GM21447 (cell line): Measurements from ENCODE around the gene RNF150.

Experiments used
- ATAC-seq: cut with Tn5 transposase; IDR thresholded peaks from one replicate; pipeline ENCODE4 v1.9.1; 2021; ENCODE audit not compliant: unreplicated experiment

Gene RNF150

DNA sequence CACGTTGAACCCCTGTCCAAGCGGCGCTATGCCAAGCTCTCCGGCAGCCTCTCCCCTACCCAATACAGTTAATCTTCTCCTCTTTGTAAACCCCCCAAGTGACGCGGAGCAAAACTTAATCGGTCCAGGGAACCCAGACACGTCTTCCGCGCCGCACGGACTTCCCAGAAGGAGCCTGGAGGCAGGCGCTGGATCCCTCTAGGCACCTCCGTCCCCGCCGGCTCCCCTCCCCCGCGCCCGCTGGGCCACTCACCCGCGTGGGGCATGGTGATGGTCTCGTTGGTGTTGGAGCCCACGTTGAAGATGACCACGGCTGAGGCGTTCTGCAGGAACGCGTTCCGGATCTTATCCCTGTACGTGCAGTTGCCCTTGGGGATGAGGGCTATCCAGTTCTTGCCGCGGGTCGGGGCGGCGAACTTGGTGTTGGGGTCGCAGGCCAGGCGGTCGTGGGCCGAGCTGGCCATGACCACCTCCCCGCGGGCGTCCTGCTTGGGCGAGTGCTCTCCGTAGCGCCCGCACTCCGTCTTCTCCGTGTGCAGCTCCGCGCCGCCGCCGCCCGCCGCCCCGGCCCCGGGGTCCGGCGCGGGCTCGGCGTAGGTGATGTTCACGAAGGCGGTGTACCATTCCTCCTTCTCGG, 1.1 kb downstream of the RNF150 start:
- peak; percentile 7 for ATAC-seq

DNA sequence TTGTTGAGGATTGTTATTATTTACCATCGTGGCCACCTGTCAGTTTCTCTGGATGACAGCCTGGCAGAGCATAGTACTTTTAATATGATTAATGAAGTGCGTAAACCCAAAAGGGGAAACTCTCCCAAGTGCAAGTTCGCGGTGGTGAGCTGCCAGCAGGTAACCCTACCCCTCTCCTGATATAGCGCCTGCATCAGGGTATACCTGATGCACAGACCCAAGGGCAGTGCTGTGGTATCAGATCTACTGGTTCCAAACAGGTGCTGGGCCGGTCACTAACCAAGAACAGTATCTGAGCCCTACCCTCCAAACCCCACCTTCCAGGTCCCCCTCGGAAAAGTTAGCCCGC, 1.6 kb downstream of the RNF150 start:
- ATAC-seq = no peak

DNA sequence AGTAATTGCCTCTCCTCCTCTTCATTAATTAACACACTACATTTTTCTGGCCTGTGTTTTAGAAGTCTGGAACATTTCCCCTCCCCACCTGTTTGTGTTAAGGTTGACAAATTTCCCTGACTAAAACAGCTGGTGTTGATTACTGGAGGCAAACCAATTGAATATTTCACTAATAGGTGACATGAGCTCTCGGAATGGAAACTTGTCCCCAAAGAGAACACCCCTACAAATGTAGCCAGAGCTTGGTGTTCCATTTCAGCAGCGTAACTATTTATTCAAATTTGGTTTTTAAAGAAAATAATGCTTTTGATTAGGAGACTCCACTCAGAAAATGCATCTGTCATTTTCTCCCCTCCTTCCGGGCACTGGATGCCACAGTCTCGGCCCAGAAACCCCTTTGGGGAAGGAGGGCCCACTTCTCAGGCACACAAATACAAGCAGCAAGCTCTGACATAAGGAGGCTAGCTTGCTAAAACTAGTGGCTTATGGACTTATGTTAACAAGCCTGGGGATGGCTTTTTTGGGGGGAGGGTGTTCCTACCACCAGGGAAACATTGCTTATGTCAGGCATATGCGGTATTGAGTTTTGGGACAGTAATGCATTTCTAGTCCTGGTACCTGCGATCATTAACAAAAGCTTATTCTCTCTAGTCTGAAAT, 2.2 kb downstream of the RNF150 start:
- ATAC-seq = no peak

DNA sequence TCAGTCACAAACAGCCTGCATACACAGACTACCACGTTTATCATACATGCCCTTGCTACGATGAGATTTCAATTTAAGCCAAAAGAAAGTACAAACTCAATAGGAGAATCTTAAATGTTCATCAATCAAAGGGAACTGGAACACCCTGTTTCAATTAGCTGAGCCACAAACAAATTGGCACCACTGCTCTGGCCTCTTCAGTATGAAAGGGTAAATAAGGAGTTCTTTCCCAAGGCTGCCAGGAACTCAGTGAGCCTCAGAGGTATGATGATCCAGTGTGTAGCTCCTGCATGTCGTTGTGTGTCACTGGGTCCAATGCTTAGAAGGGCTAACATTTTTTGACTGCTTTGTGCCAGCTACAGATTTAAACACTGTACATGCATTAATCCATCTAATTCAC, 5.4 kb downstream of the RNF150 start:
- ATAC-seq = no peak

DNA sequence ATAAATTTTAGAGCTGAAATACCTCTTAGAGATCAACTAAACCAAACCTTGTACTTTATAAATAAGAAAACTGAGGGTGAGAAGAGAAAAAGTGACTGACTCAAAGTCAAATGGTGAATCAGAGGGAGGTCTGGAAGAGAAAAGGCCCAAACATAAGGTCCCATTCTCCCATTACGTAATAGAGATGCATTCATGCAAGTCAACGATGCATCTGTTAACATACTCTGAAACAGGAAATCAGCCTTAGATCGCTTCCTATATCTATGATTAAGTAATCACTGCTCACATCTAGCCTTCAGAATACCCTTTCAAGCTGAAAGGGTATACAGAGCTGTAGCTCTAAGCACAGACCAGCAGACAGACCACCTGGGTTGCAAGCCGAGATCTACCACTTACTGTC, 6.5 kb downstream of the RNF150 start:
- ATAC-seq = no peak

DNA sequence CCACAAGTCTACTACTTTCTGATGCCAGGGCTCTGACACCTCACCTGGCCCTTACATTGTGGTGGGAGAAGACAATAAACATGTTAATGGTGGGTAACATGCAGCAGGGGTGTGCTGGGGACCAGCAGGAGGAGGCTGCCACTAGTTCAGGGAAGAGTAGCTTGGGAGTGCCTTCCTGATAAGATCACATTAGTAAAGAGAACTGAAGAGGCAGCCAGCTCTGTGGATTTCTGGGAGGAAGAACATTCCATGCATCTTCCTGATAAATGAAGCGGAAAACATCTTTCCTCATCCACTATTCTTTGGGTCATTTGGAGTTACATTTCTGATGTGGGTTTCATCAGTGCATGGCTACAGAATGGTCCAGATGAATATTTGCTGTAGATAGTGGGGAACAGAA, 9.0 kb downstream of the RNF150 start:
- no peak for ATAC-seq

DNA sequence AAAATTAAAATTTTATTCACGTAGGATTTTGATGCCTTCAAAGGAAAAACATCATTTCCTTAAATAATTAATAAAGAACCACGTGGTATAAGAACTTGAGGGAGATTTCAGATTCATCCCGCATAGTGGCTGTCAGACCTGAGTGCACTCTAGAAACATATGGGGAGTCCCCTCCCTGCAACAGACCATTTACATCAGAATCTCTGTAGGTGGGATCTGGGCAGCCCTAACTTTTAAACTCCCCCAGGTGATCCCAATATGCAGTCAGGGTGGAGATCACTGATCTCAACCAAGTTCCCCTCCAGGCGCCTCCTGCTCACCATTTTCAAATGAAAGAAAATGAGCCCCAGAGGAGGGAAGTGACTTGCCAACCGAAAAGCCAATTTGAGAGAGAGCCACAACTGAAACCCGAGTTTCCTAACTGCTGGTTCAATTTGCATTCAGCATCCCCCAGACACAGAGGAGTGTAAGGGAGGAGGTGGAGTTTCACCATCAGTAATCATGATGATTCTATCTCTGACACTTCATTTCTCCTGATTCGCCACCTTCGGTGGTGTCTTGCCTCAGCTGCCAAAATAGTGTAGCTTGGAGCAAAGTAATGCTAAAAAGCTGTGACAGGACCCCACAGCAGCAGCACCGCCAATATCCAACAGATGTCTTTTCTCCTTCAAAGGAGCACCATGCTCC, 11.4 kb downstream of the RNF150 start:
- ATAC-seq = no peak

DNA sequence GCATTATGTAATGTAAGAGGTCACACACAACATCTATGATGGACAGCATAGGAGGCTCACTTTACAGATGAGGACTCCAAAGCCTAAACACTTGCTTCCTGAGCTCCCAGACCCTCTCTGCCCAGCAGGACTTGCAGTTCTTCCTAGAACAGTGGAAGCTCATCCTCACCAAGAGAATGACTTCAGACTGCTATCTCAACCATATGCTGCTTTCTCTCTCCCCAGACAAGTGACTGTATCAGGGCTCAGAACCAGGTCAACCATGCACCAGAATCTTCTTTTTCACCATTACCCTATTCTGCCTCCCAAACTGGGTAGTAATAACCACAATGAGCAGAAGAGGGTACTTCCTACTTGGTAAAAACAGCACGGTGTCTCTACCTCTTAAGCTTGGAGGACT, 12.2 kb downstream of the RNF150 start:
- ATAC-seq = no peak

DNA sequence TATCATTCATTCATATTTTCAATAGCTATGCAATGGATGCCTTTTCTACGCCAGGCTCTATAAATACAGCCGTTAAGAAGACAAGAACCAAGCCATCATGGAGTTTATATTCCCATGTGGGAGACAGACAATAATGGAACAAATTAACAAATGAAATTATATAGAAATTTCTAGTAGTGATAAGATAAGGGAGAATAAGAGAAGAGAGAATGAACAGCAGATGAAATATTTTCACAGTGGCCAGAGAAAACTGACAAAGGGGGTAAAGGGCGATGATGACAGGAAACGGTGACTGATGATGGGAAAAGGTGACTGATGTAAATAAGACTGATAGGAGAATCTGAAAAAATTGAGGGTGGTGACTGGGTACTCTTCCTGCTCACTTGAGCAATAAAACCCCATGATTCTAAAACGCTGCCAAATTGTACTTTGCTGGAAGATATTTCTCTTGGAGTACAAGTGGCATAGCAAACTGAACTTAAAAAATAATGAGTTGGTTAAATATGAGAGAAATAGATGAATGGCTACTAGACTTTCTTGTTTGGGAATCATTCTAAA, 13.2 kb downstream of the RNF150 start:
- no peak for ATAC-seq

DNA sequence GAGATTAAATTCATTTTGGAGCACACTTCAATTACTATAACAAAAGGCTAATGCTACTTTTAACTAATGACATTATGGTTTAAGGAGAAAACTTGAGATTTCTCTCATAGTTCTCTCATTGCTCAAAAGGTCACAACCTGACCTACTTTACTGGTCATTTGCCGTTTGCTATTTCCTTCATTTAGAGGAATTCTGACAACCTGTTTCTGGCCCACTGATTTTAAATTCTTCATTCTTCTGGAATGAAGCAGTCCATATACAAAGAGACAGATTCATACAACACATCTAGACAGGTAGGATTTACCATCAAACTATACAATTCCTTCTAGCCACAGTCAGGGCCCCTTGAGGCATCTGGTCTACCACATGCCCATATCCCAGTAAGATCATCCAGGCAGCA, 14.2 kb downstream of the RNF150 start:
- no peak for ATAC-seq

DNA sequence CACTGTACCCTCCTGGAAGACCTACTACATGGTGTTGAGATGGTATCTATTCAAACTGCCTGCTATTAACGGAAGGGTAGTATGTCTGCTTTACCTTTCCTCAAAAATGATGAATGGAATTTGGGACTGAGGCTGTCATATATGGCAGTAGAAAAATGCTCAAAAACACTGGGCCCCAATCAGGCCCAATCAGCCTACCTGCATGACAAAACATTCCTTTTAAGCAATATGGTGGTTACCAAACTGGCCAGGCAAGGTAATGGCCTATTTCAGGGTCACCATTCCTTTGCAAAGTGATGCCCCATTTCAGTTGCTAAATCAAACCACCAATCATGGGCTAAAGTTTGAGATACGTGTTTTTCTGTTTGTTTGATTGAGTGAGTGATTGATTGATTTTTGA, 14.9 kb downstream of the RNF150 start:
- no peak for ATAC-seq

DNA sequence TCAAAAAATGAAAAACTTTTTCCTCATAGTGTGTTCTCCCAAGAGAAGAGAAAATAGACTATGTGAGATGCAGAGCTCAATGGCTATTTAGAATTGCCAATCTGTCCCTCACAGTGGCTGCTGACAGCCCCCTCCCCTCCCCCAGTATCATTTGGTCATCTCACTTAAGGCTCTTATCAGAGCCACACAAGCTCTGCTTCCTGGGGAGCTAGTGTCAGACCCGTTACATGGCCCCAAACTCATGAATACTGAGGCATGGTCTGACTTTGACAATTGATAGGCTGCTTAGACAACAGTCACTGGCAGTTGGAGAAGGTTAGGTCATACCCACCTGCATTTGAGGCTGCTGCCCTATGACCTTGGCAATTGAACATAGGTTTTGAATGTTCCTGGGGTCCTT, 15.3 kb downstream of the RNF150 start:
- no peak for ATAC-seq

DNA sequence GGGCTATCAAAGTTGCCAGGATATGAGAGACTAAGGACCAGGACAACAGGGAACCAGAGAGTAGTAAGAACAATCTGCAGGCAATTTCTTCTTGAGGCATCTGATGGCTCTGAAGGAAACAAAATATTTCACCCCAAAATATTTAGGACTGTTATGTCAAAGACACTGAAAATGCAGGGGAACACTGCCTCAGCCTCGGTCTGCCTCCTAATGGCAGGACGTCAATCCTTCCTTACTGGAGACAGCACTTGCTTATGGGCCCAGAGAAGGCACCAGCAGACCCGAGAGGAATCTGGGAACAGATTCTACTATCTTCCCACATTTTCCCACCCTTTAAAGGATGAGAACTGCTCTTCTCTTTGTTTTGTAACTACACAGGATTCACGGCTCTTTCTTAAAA, 23.3 kb downstream of the RNF150 start:
- no peak for ATAC-seq

DNA sequence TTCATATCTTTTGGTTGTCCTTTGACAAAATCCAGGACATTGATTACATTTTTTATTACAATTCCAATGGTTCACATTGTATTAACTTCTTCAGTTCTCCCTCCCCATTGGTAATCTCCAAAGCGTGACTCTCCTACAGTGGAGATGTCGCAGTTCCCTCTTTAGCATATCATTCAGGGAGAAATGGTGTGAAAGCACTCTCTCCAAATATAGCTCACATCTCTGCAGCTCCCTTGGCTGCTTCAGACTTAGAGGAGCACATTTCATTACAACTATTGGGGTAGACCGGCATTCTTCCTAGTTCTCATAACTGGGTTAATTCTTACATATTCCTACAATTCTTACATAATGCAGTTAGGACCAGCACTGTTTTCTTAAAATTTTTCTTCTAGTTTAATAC, 25.3 kb downstream of the RNF150 start:
- ATAC-seq = no peak

DNA sequence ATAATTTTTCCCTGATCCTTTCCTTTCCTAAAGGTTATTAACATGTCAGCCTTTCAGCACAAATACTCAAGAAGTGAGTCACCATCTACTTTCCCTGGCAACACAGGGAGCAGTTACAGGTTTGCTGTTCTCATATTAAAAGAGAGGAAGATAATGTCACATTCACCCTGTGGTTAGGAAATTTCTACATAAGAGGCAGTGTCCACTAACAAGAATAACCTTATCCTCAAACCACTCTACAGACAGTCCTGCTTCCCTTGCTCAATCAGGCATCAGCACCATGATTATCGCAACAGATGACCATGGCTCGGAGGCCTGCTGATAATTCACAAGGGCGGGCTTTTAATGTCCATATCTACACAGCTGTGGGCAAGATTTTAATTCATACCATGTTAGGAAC, 30.9 kb downstream of the RNF150 start:
- ATAC-seq = no peak

DNA sequence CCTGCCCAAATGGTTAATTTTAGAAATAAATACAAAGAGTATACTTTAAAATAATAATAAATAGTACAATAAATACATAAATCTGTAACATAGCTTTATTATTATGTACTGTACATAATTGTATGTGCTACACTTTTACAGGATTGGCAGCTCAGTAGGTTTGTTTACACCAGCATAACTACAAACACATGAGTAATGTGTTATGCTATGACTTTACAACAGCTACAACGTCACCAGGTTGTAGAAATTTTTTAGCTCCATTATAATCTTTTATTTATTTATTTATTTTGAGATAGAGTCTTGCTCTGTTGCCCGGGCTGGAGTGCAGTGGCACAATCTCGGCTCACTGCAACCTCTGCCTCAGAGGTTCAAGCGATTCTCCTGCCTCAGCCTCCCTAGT, 31.8 kb downstream of the RNF150 start:
- no peak for ATAC-seq

DNA sequence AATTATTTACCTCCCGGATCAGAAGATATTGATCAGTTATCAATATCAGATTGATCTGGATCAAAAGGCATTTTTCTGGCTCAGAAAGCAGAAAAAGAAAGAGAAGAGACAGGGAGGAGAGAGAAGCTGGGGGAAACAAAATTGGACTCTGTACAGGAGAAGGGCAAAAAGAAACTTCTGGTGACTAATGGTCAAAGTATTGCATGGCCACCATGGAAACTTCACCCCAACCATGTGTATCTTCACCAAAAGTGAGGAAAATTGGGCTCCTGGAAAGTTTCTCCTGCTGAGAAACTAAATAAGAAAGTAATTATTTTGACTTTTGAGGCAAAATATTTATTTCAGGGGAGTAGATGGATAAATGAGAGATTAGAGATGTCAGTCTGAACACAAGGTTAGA, 33.9 kb downstream of the RNF150 start:
- no peak for ATAC-seq

DNA sequence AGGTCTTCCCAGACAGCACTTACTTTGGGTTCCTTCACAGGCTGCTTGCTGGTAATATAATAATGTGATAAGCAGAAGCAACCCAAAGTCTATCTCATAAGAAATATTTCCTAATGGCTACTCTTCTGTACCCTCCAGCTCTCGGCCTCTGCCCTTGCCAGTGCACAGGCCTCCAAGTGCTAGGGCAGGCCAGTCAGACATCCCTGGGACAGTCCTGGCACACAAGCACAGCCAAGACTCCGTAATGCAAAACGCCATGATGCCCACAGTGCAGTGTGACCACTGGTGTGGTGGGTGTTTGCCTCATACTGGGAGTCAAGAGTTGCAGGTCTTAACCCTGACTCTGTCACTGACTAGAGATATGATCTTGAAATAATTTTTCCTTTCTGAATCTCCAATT, 35.1 kb downstream of the RNF150 start:
- no peak for ATAC-seq

DNA sequence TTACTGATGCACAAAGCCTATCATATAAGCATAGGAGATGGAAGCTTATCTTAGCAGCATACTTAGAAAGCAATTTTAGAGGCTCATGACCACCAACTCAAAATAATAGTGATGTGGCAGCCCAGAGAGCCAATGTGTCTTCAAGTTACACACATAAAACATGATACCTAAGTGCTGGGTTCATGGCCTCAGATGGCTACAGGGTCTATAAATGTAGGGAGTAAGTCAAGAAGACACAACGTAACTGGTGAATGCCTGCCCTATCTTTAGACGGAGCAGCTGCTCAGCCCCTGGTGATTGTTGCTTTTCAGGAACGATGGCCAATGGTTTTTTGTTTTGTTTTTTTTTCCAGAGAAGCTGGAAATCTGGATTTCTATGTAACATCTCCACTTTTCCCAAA, 42.8 kb downstream of the RNF150 start:
- no peak for ATAC-seq

DNA sequence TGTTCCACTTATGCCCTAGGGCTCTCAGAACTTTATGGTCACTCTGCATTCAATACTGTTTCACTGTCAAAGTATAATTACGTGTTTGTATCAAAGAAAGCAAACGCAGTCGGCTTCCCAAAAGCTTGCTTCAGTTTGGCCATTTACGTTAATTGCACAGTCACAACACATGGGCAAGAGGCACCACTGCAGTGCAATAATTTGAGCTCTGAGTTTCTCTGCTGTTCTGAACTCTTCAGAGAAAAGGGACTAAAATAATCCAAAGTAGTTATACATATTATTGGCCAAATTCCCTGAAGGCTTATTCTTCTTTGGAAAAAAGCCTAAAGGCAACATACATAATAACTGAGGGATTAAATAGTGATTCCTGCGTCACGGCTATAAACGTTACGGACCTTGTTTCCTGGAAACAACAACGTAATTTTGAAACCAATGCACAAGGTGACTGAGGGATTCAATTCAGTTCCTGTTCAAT, 51.3 kb downstream of the RNF150 start:
- no peak for ATAC-seq

DNA sequence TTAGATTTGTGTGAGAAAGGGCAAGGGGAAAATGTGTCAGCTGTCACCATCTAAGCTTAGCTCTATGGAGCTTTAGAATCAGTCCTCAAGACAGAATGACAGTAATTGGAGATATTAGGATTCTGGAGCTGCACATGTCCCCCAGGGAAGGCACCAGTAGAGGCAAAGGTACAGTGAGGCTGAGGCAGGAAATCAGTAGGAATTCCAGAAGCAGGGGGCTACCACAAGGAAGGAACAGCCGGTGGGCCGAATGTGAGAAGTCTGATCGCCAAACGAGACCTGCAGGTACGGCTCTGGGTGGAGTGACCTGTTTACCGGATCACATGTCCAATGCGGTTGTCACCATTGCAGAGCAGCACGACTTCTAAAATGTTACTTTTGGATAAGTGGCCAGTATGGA, 52.6 kb downstream of the RNF150 start:
- ATAC-seq = no peak

DNA sequence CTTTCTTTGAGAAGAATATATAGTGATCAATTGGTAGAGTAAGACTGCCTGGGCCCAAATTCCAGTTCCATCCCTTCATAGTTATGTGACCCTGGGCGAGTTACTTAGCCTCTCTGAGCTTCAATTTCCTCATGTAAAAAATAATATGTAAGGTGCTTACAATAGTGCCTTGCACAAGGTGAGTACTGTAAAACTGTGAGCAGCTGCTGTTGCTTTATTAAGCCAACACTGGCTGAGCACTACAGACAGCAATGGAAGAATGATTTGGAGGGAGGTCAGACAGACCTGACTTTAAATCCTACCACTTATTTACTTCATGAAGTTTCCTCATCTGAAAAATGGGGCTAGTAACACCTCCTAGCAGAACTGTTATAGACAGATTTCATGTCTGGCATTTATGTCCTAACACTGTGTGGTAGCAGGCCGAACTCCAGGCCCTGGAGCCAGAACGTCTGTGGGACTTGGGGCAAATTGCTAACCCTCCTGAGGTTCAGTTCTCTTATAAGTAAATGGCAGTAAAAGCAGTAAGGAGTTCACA, 53.8 kb downstream of the RNF150 start:
- no peak for ATAC-seq
